PFSK-1 (cell line): ENCODE measurements around the gene RASA3.

Source experiments
- POLR2AphosphoS5 ChIP-seq: IDR thresholded peaks from 2 replicates; pipeline ENCODE4 v1.6.1; 2012; ENCODE audit warnings: low read depth, mild to moderate bottlenecking, control low read depth, low read length, moderate library complexity
- REST ChIP-seq, 2 experiments: IDR thresholded peaks; 2 replicates each; pipeline versions ENCODE4 v1.6.1 to v1.8.0; 2011 to 2012; ENCODE audit warnings: low read depth in 2 of 2, low read length in 2 of 2, control low read depth in 1 of 2, inconsistent platforms in 1 of 2, mild to moderate bottlenecking in 1 of 2, moderate library complexity in 1 of 2; ENCODE audit not compliant: insufficient read depth in 1 of 2
- SIN3A ChIP-seq: IDR thresholded peaks from 2 replicates; pipeline ENCODE4 v1.6.1; 2012; ENCODE audit warnings: mild to moderate bottlenecking, low read length, moderate library complexity, borderline replicate concordance; ENCODE audit not compliant: insufficient read depth

GRCh38 chr13:114077933-114078325, 54.5 kb downstream of the RASA3 start:
- TF ChIP-seq SIN3A (no peak), POLR2AphosphoS5 (no peak), REST (IDR thresholded peaks at IDR 0.05; ENCODE audit: insufficient read depth in 1 of 2, low read depth in 2 of 2, low read length in 2 of 2) (no peak)
